SK-MEL-5 (cell line): ENCODE data around the gene ABHD16A. TPM values are rescaled to one million over a fixed set of nuclear protein-coding genes. Genes with fewer than 3 reads are reported as not detected.

ENCODE experiments used
- DNase-seq: peaks from one replicate; pipeline ENCODE4 v3.0.0-alpha.2; 2016; ENCODE audit warnings: low read depth, low spot score
- in situ Hi-C: cut with HindIII; loops from 2 replicates; pipeline ENCODE4 v1.10.0; 2016; ENCODE audit warnings: low sequenced_read_pairs, high pct_unique_total_duplicates, low pct_unique_long_range_greater_than_20kb
- small RNA-seq, 2 experiments: library from RNA; depleted of rRNA; stranded (forward); fragments of <200 nt; gene quantifications; one replicate each; pipeline ENCODE3, GENCODE V24; 2014
- total RNA-seq: library from RNA; depleted of rRNA; stranded (reverse); fragments of >200 nt; shearing (Covaris generic); gene quantifications from 2 replicates; pipeline ENCODE4 v1.2.3, GENCODE V29; 2014; rRNA removed

Gene ABHD16A
- total RNA-seq, 1 experiment from 2014 or later = 55.0 TPM

- in situ Hi-C loops = no loop called here
- no peak for DNase-seq
These were observed 64.1 kb downstream of the ABHD16A start for GRCh38 chr6:31639043-31639442.

Small RNA genes lying within 50 kb of the gene (small RNA-seq; reads per million reads assigned to genes)
- gene LY6G6D = 0 reads per million in 2 experiments
- gene MIR4646 = 0 reads per million in 2 experiments
- 0 reads per million in 2 experiments for gene RF00019

Other genes starting within 250 kb of the ABHD16A start
- gene MICB, start 205.2 kb downstream of the ABHD16A start, total RNA-seq = 4.9 and 7.0 TPM in 2 replicates
- not detected in 2 replicates for gene MCCD1, start 174.4 kb downstream of the ABHD16A start, total RNA-seq
- 384 and 391 TPM in 2 replicates for gene DDX39B, start 161.3 kb downstream of the ABHD16A start, total RNA-seq
- gene ATP6V1G2, start 156.7 kb downstream of the ABHD16A start, total RNA-seq = 0.32 and 0.45 TPM in 2 replicates
- gene NFKBIL1, start 155.7 kb downstream of the ABHD16A start, total RNA-seq = 17.2 and 17.8 TPM in 2 replicates
- gene LTA, start 131.0 kb downstream of the ABHD16A start, total RNA-seq = not detected in 2 replicates
- not detected in 2 replicates for gene TNF, start 127.8 kb downstream of the ABHD16A start, total RNA-seq
- gene LTB, start 120.9 kb downstream of the ABHD16A start, total RNA-seq = not detected in 2 replicates
- gene LST1, start 117.0 kb downstream of the ABHD16A start, total RNA-seq = not detected in 2 replicates
- not detected in 2 replicates for gene NCR3, start 110.3 kb downstream of the ABHD16A start, total RNA-seq
- gene AIF1, start 88.1 kb downstream of the ABHD16A start, total RNA-seq = not detected in 2 replicates
- gene PRRC2A, start 82.6 kb downstream of the ABHD16A start, total RNA-seq = 32.0 and 48.6 TPM in 2 replicates
- gene BAG6, start 50.7 kb downstream of the ABHD16A start, total RNA-seq = 110 and 149 TPM in 2 replicates
- gene APOM, start 47.4 kb downstream of the ABHD16A start, total RNA-seq = 0.42 and 0.43 TPM in 2 replicates
- gene C6orf47, start 42.5 kb downstream of the ABHD16A start, total RNA-seq = 24.5 and 25.6 TPM in 2 replicates
- gene GPANK1, start 38.3 kb downstream of the ABHD16A start, total RNA-seq = 17.8 and 18.5 TPM in 2 replicates
- 213 and 226 TPM in 2 replicates for gene CSNK2B, start 37.2 kb downstream of the ABHD16A start, total RNA-seq
- 0.85 and 0.87 TPM in 2 replicates for gene LY6G5B, start 33.3 kb downstream of the ABHD16A start, total RNA-seq
- 0.48 TPM in 1 of 2 replicates, not detected in the other for gene LY6G5C, start 22.3 kb downstream of the ABHD16A start, total RNA-seq
- not detected in 2 replicates for gene LY6G6F, start 3.5 kb upstream of the ABHD16A start, total RNA-seq
- gene LY6G6D, start 12.0 kb upstream of the ABHD16A start, total RNA-seq = not detected in 2 replicates
- gene LY6G6C, start 18.4 kb upstream of the ABHD16A start, total RNA-seq = not detected in 2 replicates
- not detected in 2 replicates for gene MPIG6B, start 20.0 kb upstream of the ABHD16A start, total RNA-seq
- 4.6 and 4.7 TPM in 2 replicates for gene DDAH2, start 26.0 kb upstream of the ABHD16A start, total RNA-seq
- 466 and 467 TPM in 2 replicates for gene CLIC1, start 33.2 kb upstream of the ABHD16A start, total RNA-seq
- gene MSH5, start 36.7 kb upstream of the ABHD16A start, total RNA-seq = 16.1 and 17.5 TPM in 2 replicates
- 1.1 and 1.7 TPM in 2 replicates for gene SAPCD1, start 59.3 kb upstream of the ABHD16A start, total RNA-seq
- gene VWA7, start 74.0 kb upstream of the ABHD16A start, total RNA-seq = not detected in 2 replicates
- 38.9 and 53.0 TPM in 2 replicates for gene VARS1, start 92.4 kb upstream of the ABHD16A start, total RNA-seq
- gene LSM2, start 103.6 kb upstream of the ABHD16A start, total RNA-seq = 45.6 and 47.0 TPM in 2 replicates
- 0.29 TPM in 2 replicates for gene HSPA1L, start 112.0 kb upstream of the ABHD16A start, total RNA-seq
- gene HSPA1A, start 112.2 kb upstream of the ABHD16A start, total RNA-seq = 7.1 and 8.2 TPM in 2 replicates
- 104 TPM in 2 replicates for gene HSPA1B, start 124.4 kb upstream of the ABHD16A start, total RNA-seq
- gene NEU1, start 159.5 kb upstream of the ABHD16A start, total RNA-seq = 213 and 215 TPM in 2 replicates
- not detected in 2 replicates for gene SLC44A4, start 175.7 kb upstream of the ABHD16A start, total RNA-seq
- gene EHMT2, start 194.4 kb upstream of the ABHD16A start, total RNA-seq = 39.4 and 47.7 TPM in 2 replicates
- gene ZBTB12, start 198.8 kb upstream of the ABHD16A start, total RNA-seq = 1.3 and 2.2 TPM in 2 replicates
- gene C2, start 224.4 kb upstream of the ABHD16A start, total RNA-seq = 9.4 and 10.1 TPM in 2 replicates
- not detected in 2 replicates for gene CFB, start 242.8 kb upstream of the ABHD16A start, total RNA-seq